GM23248 (cell line): ENCODE results near the gene IRF3.

Source experiments
- EZH2 ChIP-seq: fragments of 200-600 bp; sonication (generic); IDR thresholded peaks from 2 replicates; pipeline ENCODE4 v1.6.1; 2018; ENCODE audit warnings: antibody characterized with exemption, mild to moderate bottlenecking; ENCODE audit not compliant: insufficient read depth, poor library complexity, severe bottlenecking
- EZH2phosphoT487 ChIP-seq: fragments of 200-600 bp; sonication (generic); IDR thresholded peaks from 2 replicates; pipeline ENCODE4 v1.6.1; 2018; ENCODE audit warnings: antibody characterized with exemption, moderate library complexity, mild to moderate bottlenecking, low read depth; ENCODE audit not compliant: insufficient read depth

DNA sequence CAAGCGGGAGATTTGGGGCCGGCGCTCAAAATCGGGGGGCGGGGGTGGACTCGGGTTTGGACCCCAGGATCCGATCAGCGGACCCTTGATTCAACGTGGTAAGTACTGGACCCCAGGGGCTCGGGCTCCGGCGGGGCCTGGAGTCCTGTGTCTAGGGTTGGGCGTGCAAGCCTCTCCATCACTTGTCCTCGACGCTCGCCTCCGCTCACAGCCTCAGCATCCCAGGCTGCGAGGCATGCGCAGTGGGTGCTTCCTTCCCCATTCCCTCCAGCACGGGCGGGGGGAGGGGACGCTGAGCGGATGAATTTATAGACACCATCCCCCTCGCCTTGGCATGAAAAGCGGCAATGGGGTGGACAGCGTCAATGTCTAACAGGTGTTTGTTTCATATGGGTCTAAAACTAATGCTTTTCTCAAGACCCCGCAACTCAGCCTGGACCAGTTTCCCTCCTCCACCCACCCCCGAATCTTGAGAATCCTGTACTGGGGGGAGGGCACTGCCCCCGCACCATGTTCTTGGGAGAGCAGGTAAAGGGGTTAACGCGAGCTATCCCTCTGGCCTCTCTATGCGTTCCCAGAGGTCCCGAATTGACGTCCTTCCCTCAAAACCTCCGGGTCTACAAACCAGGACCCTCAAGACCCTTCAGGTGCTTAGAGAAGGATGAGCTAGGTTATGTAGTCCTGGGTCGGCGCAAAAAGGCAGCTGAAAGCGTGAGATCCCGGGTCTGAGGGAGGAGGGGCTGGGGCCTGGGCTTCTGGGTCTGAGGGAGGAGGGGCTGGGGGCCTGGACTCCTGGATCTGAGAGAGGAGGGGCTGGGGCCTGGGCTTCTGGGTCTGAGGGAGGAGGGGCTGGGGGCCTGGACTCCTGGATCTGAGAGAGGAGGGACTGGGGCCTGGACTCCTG, 25.8 kb upstream of the IRF3 start:
- TF ChIP-seq EZH2phosphoT487: no peak
- TF ChIP-seq EZH2: no peak
